ENCODE data around the gene PGS1. TPM values are rescaled to one million over a fixed set of nuclear protein-coding genes. Genes with fewer than 3 reads are reported as not detected.

PGS1 gene
- total and polyA plus RNA-seq, 2 donors from 2014 or later: 15.6 to 65.4 TPM

DNA sequence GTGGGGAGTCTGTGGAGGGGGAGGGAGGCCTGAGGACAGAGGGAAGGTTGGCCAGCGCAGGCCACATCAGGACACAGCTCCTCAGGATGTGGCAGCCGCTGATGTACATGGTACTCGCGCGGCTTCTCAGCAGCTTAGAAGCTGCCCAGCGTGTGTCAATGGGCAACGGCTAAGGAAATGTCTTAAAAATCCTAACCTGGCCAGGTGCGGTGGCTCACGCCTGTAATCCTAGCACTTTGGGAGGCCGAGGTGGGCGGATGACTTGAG lies 53.2 kb downstream of the PGS1 start:
- Histone ChIP-seq H3K36me3 (ENCODE audit: control insufficient read depth in 2 of 3, insufficient read depth in 3 of 3, low read length in 3 of 3) (peaks cover 0 to 10% (median 2%) of the 10 kb centered on the region in 3 donors), H3K9me3 (ENCODE audit: control insufficient read depth in 2 of 3, insufficient read depth in 1 of 3, low read length in 3 of 3) (no peaks in the 10 kb centered on the region), H3K4me1 (ENCODE audit: control insufficient read depth in 2 of 3, insufficient read depth in 2 of 3, low read depth in 1 of 3, low read length in 3 of 3) (peaks cover 0 to 2% (median 0%) of the 10 kb centered on the region in 3 donors), H3K4me3 (ENCODE audit: low read length in 3 of 3) (no peak overlapping the region), H3K27me3 (ENCODE audit: control insufficient read depth, insufficient read depth, low read length) (no peaks in the 10 kb centered on the region), H3K9ac (ENCODE audit: low read length in 3 of 3) (no peak overlapping the region), H3K27ac (ENCODE audit: low read depth in 2 of 2, low read length in 2 of 2) (no peak overlapping the region)
- intact Hi-C loops (cut with DNase I): no loop called here
- FAIRE-seq (no peak), DNase-seq (no peak)
- TF ChIP-seq, protein P1, sequence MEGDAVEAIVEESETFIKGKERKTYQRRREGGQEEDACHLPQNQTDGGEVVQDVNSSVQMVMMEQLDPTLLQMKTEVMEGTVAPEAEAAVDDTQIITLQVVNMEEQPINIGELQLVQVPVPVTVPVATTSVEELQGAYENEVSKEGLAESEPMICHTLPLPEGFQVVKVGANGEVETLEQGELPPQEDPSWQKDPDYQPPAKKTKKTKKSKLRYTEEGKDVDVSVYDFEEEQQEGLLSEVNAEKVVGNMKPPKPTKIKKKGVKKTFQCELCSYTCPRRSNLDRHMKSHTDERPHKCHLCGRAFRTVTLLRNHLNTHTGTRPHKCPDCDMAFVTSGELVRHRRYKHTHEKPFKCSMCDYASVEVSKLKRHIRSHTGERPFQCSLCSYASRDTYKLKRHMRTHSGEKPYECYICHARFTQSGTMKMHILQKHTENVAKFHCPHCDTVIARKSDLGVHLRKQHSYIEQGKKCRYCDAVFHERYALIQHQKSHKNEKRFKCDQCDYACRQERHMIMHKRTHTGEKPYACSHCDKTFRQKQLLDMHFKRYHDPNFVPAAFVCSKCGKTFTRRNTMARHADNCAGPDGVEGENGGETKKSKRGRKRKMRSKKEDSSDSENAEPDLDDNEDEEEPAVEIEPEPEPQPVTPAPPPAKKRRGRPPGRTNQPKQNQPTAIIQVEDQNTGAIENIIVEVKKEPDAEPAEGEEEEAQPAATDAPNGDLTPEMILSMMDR (IDR thresholded peaks at IDR 0.05; ENCODE audit: borderline replicate concordance, extremely low read depth, insufficient read depth): no peak

DNA sequence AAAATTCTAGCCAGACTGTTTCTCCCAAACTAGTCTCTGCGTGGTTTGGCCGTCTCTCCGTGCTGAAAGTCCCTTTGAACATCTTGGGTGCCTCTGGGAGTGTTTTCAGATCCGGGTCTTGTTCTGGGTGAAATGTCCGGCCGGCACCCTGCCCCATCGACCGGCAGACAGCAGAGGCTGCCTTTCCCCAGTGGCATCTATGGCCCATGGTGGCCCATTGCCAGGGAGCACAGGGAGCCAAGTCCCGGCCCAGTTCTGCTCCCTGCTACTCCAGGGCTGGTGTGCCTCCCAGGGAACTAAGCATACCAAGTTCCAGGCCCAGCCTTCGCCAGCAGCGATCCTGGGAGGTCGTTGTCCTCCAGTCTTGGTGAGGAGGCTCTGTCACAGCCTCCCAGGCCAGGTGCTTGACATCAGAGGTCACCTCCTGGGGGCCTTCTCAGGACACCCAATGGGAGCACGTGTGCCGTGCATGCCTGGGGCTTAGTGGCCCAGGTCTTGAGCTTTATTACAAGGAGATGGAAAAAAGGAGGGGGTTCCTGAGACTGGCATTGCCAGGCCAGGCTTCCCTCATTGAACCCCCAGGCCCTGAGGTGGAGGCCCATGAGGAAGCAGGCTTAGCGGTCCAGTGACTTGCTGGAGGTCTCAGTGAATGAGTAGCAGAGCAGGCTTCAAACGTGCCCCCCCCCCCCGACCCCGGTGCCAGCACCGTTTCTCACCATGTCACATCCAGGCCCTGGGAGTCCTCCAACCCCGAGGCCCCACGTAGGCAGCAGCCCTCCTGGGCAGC lies 54.0 kb downstream of the PGS1 start:
- Histone ChIP-seq H3K4me1 (ENCODE audit: control insufficient read depth in 2 of 3, insufficient read depth in 2 of 3, low read depth in 1 of 3, low read length in 3 of 3) (peaks cover 0 to 2% (median 0%) of the 10 kb centered on the region in 3 donors), H3K36me3 (ENCODE audit: control insufficient read depth in 2 of 3, insufficient read depth in 3 of 3, low read length in 3 of 3) (peaks cover 0 to 4% (median 2%) of the 10 kb centered on the region in 3 donors), H3K4me3 (ENCODE audit: low read length in 3 of 3) (no peak overlapping the region), H3K9ac (ENCODE audit: low read length in 3 of 3) (no peak overlapping the region), H3K27me3 (ENCODE audit: control insufficient read depth, insufficient read depth, low read length) (no peaks in the 10 kb centered on the region), H3K27ac (ENCODE audit: low read depth in 2 of 2, low read length in 2 of 2) (no peak overlapping the region), H3K9me3 (ENCODE audit: control insufficient read depth in 2 of 3, insufficient read depth in 1 of 3, low read length in 3 of 3) (no peaks in the 10 kb centered on the region)
- DNase-seq: peak in 4 of 5 donors; percentile 49 to 75 (median 64)
- intact Hi-C loops (cut with DNase I): no loop called here
- no peak for FAIRE-seq
- TF ChIP-seq, protein P1 (IDR thresholded peaks at IDR 0.05; ENCODE audit: borderline replicate concordance, extremely low read depth, insufficient read depth): no peak

DNA sequence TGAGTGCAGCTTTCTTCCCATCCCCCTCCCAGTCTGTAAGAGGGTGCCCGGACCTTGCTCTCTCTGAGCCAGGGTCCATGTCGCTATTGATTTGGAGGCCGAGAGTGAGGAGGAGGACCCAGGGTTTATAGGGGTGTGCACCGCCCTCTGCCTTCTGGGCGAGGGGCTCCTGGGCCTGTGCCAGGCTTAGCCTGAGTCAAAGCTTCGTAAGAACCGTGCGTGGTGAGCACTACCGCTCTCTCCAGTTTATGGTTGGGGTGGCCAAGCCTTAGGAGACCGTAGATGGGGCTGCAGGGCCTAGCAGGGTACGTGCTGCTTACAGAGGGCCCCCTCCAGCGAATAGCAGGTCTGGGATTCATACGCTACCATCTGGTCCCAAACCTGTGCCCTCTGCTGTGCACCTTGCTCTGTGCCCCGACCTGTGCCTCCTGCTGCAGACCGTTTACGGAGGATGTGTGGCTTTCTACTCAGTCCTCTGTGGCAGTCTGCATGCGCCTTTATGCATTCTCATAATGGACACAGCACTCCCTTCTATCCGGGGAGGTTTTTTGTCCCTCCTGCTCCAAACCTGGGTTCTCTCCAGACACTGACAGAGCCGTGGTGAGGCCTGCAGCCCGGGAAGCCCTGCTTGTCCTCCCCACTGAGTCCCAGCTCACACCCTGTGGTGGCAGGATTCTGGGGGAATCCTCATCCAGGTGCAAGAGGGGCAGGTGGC lies 54.7 kb downstream of the PGS1 start:
- FAIRE-seq (no peak), DNase-seq (no peak)

More for the DNA sequence above, 54.7 kb downstream of the PGS1 start:
- TF ChIP-seq, protein P1 (IDR thresholded peaks at IDR 0.05; ENCODE audit: borderline replicate concordance, extremely low read depth, insufficient read depth): no peak
- no peaks in the 10 kb centered on the region for H3K27me3 ChIP-seq (ENCODE audit: control insufficient read depth, insufficient read depth, low read length)
- H3K4me1 ChIP-seq (ENCODE audit: control insufficient read depth in 2 of 3, insufficient read depth in 2 of 3, low read depth in 1 of 3, low read length in 3 of 3): peaks cover 0 to 2% (median 0%) of the 10 kb centered on the region in 3 donors
- H3K9me3 ChIP-seq (ENCODE audit: control insufficient read depth in 2 of 3, insufficient read depth in 1 of 3, low read length in 3 of 3): no peaks in the 10 kb centered on the region
- H3K4me3 ChIP-seq (ENCODE audit: low read length in 3 of 3): no peak overlapping the region
- H3K27ac ChIP-seq (ENCODE audit: low read depth in 2 of 2, low read length in 2 of 2): no peak overlapping the region
- intact Hi-C loops (cut with DNase I): no loop called here
- peaks cover 0 to 4% (median 2%) of the 10 kb centered on the region in 3 donors for H3K36me3 ChIP-seq (ENCODE audit: control insufficient read depth in 2 of 3, insufficient read depth in 3 of 3, low read length in 3 of 3)
- H3K9ac ChIP-seq (ENCODE audit: low read length in 3 of 3): no peak overlapping the region

All from kidney (tissue), 14 donors.